ENCODE data around the gene BMPR2. TPM values are rescaled to one million over a fixed set of nuclear protein-coding genes. Genes with fewer than 3 reads are reported as not detected.

The BMPR2 gene
- total and polyA plus RNA-seq, 2 of the 8 experiments (the other 6 are each of a cell fraction or from before 2014, with no cell fraction given) = 5.5 to 19.8 TPM

DNA sequence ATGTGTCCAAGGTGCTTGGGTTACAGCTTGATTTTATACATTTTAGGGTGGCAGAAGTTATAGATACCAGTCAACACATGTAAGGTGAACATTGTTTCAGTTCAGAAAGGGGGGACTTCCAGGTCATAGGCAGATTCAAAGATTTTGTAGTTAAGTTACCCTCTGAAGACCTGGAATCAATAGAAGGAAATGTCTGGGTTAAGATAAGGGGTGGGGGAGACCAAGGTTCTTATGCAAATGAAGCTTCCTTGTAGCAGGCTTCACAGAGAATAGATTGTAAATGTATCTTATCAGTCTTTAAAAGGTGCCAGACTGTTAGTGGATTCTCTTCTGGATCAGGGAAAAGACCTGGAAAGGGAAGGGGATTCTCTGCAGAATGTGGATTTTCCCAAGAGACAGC, 42.4 kb downstream of the BMPR2 start:
- Histone ChIP-seq H3K27ac (ENCODE audit: low read depth, low read length) (no peak overlapping the region), H2AFZ (ENCODE audit: low read length) (no peak overlapping the region), H3K79me2 (ENCODE audit: control insufficient read depth in 1 of 2, insufficient read depth in 2 of 2, low read length in 2 of 2) (peaks cover 0 to 38% of the 10 kb centered on the region in 2 experiments; a peak in 2 of 4 replicates), H2BK20ac (ENCODE audit: low read length) (no peak overlapping the region), H3K9ac (replicated peaks in 1 of 4; ENCODE audit: extremely low read depth in 1 of 4, low read depth in 3 of 4, low read length in 3 of 4) (no peak overlapping the region), H2BK15ac (ENCODE audit: low read length) (no peak overlapping the region), H3K56ac (replicated peaks; ENCODE audit: insufficient read length, low read depth, low read length) (no peak overlapping the region), H2BK12ac (ENCODE audit: low read depth, low read length) (no peak overlapping the region), H3K4ac (replicated peaks; ENCODE audit: insufficient read length, low read depth, low read length) (no peak overlapping the region), H3K79me1 (ENCODE audit: low read depth, low read length) (peaks cover 2% of the 10 kb centered on the region; the same call in 1 of the 2 replicates), H3K4me2 (ENCODE audit: insufficient read depth in 1 of 2, low read depth in 2 of 2, low read length in 2 of 2) (peak overlapping the region; percentile 9 to 37), H3K36me3 (ENCODE audit: control insufficient read depth in 2 of 4, insufficient read depth in 4 of 4, low read length in 3 of 4) (no peaks in the 10 kb centered on the region), H4K8ac (ENCODE audit: extremely low read depth, insufficient read depth, low read length) (no peak overlapping the region), H3K4me1 (replicated peaks in 1 of 4; ENCODE audit: control insufficient read depth in 3 of 4, insufficient read depth in 4 of 4, low read length in 3 of 4) (peaks cover 0 to 5% (median 3%) of the 10 kb centered on the region in 4 experiments; a peak in 5 of 7 replicates), H4K5ac (ENCODE audit: insufficient read length, low read depth, low read length) (no peak overlapping the region), H2BK5ac (ENCODE audit: low read depth, low read length) (no peak overlapping the region; the same call in 1 of the 2 replicates), H3K23me2 (ENCODE audit: low read depth, low read length) (no peaks in the 10 kb centered on the region), H4K20me1 (replicated peaks in 1 of 2; ENCODE audit: control insufficient read depth in 1 of 2, insufficient read depth in 2 of 2, low read length in 2 of 2) (peaks cover 0 to 1% of the 10 kb centered on the region in 2 experiments), H3K18ac (ENCODE audit: extremely low read depth, low read length) (no peak overlapping the region), H2BK120ac (replicated peaks; ENCODE audit: low read depth, low read length) (no peak overlapping the region), H3K4me3 (ENCODE audit: extremely low read depth in 1 of 4, insufficient read depth in 2 of 4, low read depth in 3 of 4, low read length in 4 of 4) (peak overlapping the region in 1 of 4 experiments; percentile 20; a peak in 1 of 8 replicates), H2AK5ac (ENCODE audit: low read depth, low read length) (no peak overlapping the region), H3K27me3 (replicated peaks in 1 of 4; ENCODE audit: control insufficient read depth in 3 of 4, extremely low read depth in 1 of 4, insufficient read depth in 3 of 4, low read length in 3 of 4) (no peaks in the 10 kb centered on the region), H3K23ac (ENCODE audit: insufficient read length) (no peak overlapping the region), H3K9me3 (ENCODE audit: insufficient read depth in 2 of 2, low read depth in 1 of 2, low read length in 1 of 2) (no peaks in the 10 kb centered on the region), H4K91ac (replicated peaks; ENCODE audit: insufficient read length, low read length) (no peak overlapping the region), H3K14ac (ENCODE audit: insufficient read length) (no peak overlapping the region)
- CTCF ChIA-PET (ENCODE audit: partially characterized antibody) = no interaction called here
- no peak for DNase-seq (ENCODE audit: low read depth in 1 of 2, low spot score in 2 of 2)
- POLR2A ChIA-PET (ENCODE audit: partially characterized antibody) = interaction anchor here (1.0 kb wide), 1 partner anchor 16 kb away, joined by 3 read pairs; no protein-coding TSS in a partner anchor
- FAIRE-seq = no peak
- no peak for TF ChIP-seq RFX5 (IDR thresholded peaks at IDR 0.05; ENCODE audit: borderline replicate concordance, low read depth, low read length)
